Body of pancreas (tissue), 4 donors: Measurements from ENCODE around the gene ETV4. TPM values are rescaled to one million over a fixed set of nuclear protein-coding genes. Genes with fewer than 3 reads are reported as not detected.

ENCODE experiments used
- ATAC-seq: fragments of 150-250 bp; one replicate; pipeline ENCODE4 v1.9.1; 2016
- DNase-seq, 4 donors: peaks; one replicate each; pipeline ENCODE4 v3.0.0-alpha.2; 2019
- H3K27ac ChIP-seq, 4 donors: fragments of 200-600 bp; sonication (generic); 1 replicate in 3 of 4; 2 replicates in 1 of 4; pipeline versions ENCODE4 v1.5.1 to v1.6.1; 2016 to 2019; ENCODE audit warnings: mild to moderate bottlenecking in 1 of 4, mixed read lengths in 1 of 4, moderate library complexity in 1 of 4
- H3K27me3 ChIP-seq, 2 donors: fragments of 200-600 bp; sonication (generic); one replicate each; pipeline ENCODE4 v1.6.0; 2016; ENCODE audit warnings: mild to moderate bottlenecking in 1 of 2
- H3K36me3 ChIP-seq, 2 donors: fragments of 200-600 bp; sonication (generic); replicated peaks in 1 of 2; 2 replicates each; pipeline ENCODE4 v1.5.1; 2016; ENCODE audit warnings: low read depth in 2 of 2; ENCODE audit not compliant: insufficient read depth in 1 of 2
- H3K4me1 ChIP-seq: fragments of 200-600 bp; sonication (generic); one replicate; pipeline ENCODE4 v1.6.0; 2016
- H3K4me3 ChIP-seq, 2 donors: fragments of 200-600 bp; sonication (generic); 1 replicate in 1 of 2; 2 replicates in 1 of 2; pipeline ENCODE4 v1.5.1; 2016 to 2019
- H3K9me3 ChIP-seq, 3 donors: fragments of 200-600 bp; sonication (generic); 1 replicate in 2 of 3; 2 replicates in 1 of 3; pipeline ENCODE4 v1.5.1; 2016
- POLR2A ChIP-seq, 3 donors: fragments of 450-650 bp; IDR thresholded peaks; one replicate each; pipeline ENCODE4 v1.6.1; 2016; ENCODE audit warnings: antibody characterized with exemption in 3 of 3, mild to moderate bottlenecking in 2 of 3
- WGBS, 2 donors: methylation state at CpG; one replicate each; pipeline ENCODE4 v1.1.5; 2017; 5-methylcytosine and 5-hydroxymethylcytosine counted together
- intact Hi-C: fragments of 100-400 bp; cut with DNase I; formaldehyde crosslinking; loops from one replicate; pipeline ENCODE4 v1.15.1; 2023
- total RNA-seq, 2 donors: library from RNA; depleted of rRNA; stranded (reverse); fragments of >200 nt; gene quantifications; one replicate each; pipeline ENCODE4 v1.1.0, GENCODE V29; 2016
- TF ChIP-seq, protein P1 (sequence below), 7 experiments: fragments of 450-650 bp in 4 of 7; fragments of 200-600 bp in 3 of 7; sonication (generic) in 3 of 7; IDR thresholded peaks; one replicate each; pipeline ENCODE4 v1.5.1; 2016 to 2019; ENCODE audit warnings: antibody characterized with exemption in 7 of 7

Gene ETV4
- total RNA-seq, 2 donors from 2014 or later = 6.2 to 28.7 TPM

DNA sequence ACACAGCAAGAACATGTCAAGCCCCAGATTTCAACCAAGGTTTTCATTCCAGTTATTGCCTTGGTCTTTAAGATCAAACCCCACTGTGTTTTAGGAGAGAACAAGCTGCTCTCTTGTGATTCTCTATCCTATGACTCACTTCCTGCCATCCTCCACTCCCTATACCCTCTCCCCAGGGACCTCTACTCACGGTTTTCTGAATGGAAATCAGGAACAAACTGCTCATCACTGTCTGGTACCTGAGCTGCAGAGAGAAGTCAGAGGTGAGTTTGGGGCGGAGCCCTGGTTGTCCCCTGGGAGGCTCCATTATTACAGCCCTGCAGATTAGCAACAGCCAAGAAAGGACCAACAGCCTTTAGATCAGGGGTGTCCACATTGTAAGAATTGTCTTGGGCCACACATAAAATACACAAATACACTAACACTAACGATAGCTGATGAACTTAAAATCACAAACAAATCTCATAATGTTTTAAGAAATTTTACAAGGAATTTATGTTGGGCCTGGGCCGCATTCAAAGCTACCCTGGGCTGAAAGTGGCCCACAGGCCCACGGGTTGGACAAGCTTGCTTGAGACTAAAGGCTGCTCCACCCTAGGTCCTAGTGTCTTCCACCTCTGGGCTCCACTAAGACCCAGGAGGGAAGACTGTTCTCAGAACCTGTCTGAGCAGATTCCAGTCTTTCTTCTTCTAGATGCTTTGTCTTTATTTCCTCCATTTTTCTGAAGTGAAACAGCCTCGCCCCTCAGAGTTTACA lies 9.7 kb downstream of the ETV4 start:
- H3K27ac ChIP-seq = no peak overlapping the region
- peaks cover 8% of the 10 kb centered on the region for H3K4me1 ChIP-seq
- intact Hi-C loops = no loop called here
- WGBS, 2 donors = 76 to 80% methylated on average over 6 of the region's 6 CpGs
- H3K27me3 ChIP-seq = no peaks in the 10 kb centered on the region
- no peak for DNase-seq
- no peaks in the 10 kb centered on the region for H3K36me3 ChIP-seq
- ATAC-seq = no peak
- H3K4me3 ChIP-seq = no peak overlapping the region
- TF ChIP-seq, protein P1, sequence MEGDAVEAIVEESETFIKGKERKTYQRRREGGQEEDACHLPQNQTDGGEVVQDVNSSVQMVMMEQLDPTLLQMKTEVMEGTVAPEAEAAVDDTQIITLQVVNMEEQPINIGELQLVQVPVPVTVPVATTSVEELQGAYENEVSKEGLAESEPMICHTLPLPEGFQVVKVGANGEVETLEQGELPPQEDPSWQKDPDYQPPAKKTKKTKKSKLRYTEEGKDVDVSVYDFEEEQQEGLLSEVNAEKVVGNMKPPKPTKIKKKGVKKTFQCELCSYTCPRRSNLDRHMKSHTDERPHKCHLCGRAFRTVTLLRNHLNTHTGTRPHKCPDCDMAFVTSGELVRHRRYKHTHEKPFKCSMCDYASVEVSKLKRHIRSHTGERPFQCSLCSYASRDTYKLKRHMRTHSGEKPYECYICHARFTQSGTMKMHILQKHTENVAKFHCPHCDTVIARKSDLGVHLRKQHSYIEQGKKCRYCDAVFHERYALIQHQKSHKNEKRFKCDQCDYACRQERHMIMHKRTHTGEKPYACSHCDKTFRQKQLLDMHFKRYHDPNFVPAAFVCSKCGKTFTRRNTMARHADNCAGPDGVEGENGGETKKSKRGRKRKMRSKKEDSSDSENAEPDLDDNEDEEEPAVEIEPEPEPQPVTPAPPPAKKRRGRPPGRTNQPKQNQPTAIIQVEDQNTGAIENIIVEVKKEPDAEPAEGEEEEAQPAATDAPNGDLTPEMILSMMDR (IDR thresholded peaks at IDR 0.05) = no peak
- no peak for TF ChIP-seq POLR2A (IDR thresholded peaks at IDR 0.05)
- no peaks in the 10 kb centered on the region for H3K9me3 ChIP-seq

DNA sequence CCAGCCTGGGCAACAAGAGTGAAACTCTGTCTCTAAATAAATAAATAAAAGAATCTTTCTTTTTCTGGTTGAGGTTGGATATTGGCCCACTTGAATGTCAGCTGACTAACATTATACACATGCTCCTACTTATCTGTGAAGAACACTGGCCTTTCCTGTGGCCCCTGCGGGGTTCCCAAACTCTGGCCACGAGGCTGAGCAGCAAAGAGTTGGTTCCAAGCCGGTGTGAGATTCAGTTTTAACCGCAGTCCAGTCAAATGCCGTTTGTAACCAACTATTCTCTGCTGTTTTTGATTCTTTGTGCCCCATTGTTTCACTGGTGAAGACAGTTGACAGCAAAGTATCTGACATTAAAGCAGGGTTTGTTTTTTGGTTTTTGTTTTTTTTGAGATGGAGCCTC lies 11.2 kb downstream of the ETV4 start:
- no peaks in the 10 kb centered on the region for H3K27me3 ChIP-seq
- no peak overlapping the region for H3K4me3 ChIP-seq
- peaks cover 23% of the 10 kb centered on the region for H3K4me1 ChIP-seq
- DNase-seq (no peak), ATAC-seq (no peak)
- H3K27ac ChIP-seq = no peak overlapping the region
- TF ChIP-seq, protein P1 (IDR thresholded peaks at IDR 0.05) = no peak
- TF ChIP-seq POLR2A (IDR thresholded peaks at IDR 0.05) = no peak
- intact Hi-C loops = no loop called here
- H3K36me3 ChIP-seq = no peaks in the 10 kb centered on the region
- H3K9me3 ChIP-seq = no peaks in the 10 kb centered on the region
- WGBS, 2 donors = 81 to 87% methylated on average over 5 of the region's 5 CpGs

DNA sequence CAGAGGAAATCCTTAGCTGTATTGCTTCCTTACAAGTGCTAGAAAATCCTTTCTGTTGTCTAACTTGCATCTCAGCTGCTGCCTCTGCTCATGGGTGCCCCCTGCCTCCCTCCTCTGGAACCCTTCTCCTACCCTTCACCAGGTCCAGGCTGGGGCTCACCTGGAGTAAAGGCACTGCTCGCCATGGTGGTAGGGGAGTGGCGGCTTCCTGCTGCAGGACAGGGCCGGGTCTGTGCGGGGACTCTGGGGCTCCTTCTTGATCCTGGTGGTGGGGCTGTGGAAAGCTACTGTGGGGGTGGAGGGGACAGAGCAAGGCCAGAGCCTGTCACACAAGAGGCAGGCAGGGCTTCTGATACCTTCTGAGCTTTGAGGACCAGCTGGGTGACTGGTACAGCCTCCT lies 12.4 kb downstream of the ETV4 start:
- TF ChIP-seq, protein P1 (IDR thresholded peaks at IDR 0.05) = no peak
- no peak for TF ChIP-seq POLR2A (IDR thresholded peaks at IDR 0.05)
- no peak for ATAC-seq
- 100% methylated on average over 1 to 4 of the region's 4 CpGs for WGBS, 2 donors
- H3K4me3 ChIP-seq = no peak overlapping the region
- H3K27ac ChIP-seq = no peak overlapping the region
- no peaks in the 10 kb centered on the region for H3K27me3 ChIP-seq
- H3K9me3 ChIP-seq = no peaks in the 10 kb centered on the region
- DNase-seq = no peak
- no peaks in the 10 kb centered on the region for H3K36me3 ChIP-seq
- peaks cover 33% of the 10 kb centered on the region for H3K4me1 ChIP-seq
- intact Hi-C loops = no loop called here

DNA sequence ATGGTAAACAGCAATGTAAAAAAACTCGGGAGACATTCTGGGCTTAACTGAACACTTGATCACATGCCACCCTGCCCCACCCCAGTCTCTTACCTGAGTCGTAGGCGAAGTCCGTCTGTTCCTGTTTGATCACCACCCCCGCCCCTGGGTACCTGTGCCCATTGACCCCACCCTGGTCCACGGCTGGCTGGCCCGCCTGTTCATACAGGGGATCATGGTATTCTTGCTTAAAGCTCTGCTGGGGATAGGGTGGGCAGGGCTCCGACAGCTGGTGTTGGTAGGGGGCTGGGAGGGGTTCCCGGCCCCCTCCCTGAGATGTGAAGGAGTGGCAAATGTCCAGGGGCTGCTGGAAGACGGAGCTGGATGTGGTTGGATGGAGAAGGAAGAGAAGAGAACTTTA lies 13.6 kb downstream of the ETV4 start:
- Histone ChIP-seq H3K9me3 (no peaks in the 10 kb centered on the region), H3K36me3 (no peaks in the 10 kb centered on the region), H3K4me1 (peaks cover 39% of the 10 kb centered on the region), H3K4me3 (no peak overlapping the region), H3K27ac (peak overlapping the region in 1 of 4 donors; percentile 78), H3K27me3 (no peaks in the 10 kb centered on the region)
- ATAC-seq (no peak), DNase-seq (no peak)
- WGBS, 2 donors = 79 to 83% methylated on average over 10 of the region's 10 CpGs
- intact Hi-C loops = no loop called here
- no peak for TF ChIP-seq POLR2A (IDR thresholded peaks at IDR 0.05)
- TF ChIP-seq, protein P1 (IDR thresholded peaks at IDR 0.05) = no peak

DNA sequence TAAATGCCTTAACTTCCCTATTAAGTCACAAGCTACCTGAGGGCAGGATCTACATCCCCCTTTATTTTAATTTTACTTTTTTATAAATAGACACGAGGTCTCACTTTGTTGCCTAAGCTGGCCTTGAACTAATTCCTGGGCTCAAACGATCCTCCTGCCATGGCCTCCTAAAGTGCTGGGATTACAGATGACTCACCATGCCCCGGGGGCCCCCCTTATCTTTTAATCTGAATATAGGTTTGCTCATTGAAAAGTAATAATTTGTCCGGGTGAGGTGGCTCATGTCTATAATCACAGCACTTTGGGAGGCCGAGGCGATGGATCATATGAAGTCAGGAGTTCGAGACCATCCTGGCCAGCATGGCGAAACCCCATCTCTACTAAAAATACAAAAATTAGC lies 14.2 kb downstream of the ETV4 start:
- peaks cover 39% of the 10 kb centered on the region for H3K4me1 ChIP-seq
- H3K27ac ChIP-seq = peak overlapping the region in 2 of 4 donors; percentile 78 to 83
- no peaks in the 10 kb centered on the region for H3K36me3 ChIP-seq
- 62 to 70% methylated on average over 7 to 8 of the region's 8 CpGs for WGBS, 2 donors
- intact Hi-C loops = no loop called here
- DNase-seq (no peak), ATAC-seq (no peak)
- TF ChIP-seq, protein P1 (IDR thresholded peaks at IDR 0.05) = no peak
- no peak for TF ChIP-seq POLR2A (IDR thresholded peaks at IDR 0.05)
- H3K9me3 ChIP-seq = no peaks in the 10 kb centered on the region
- H3K27me3 ChIP-seq = no peaks in the 10 kb centered on the region
- H3K4me3 ChIP-seq = no peak overlapping the region
